ENCODE measurements around the gene PIK3R4. TPM values are rescaled to one million over a fixed set of nuclear protein-coding genes. Genes with fewer than 3 reads are reported as not detected.

PIK3R4 gene
- total RNA-seq, 1 experiment from 2014 or later, result 31.9 TPM

- Histone ChIP-seq H3K27me3 (replicated peaks; ENCODE audit: insufficient read depth, low read depth, low read length, poor library complexity) (no peaks in the 10 kb centered on the region), H3K4me1 (ENCODE audit: insufficient read depth, low read length, poor library complexity, severe bottlenecking) (no peaks in the 10 kb centered on the region), H3K4me3 (ENCODE audit: low read depth, low read length, poor library complexity, severe bottlenecking) (no peak overlapping the region), H3K36me3 (ENCODE audit: insufficient read depth, low read length, poor library complexity, severe bottlenecking) (peaks cover 10% of the 10 kb centered on the region), H3K27ac (ENCODE audit: low read depth, low read length, poor library complexity, severe bottlenecking) (no peak overlapping the region), H3K9me3 (ENCODE audit: low read depth, low read length, poor library complexity, severe bottlenecking) (no peaks in the 10 kb centered on the region)
- ChIA-PET POLR2A (ENCODE audit: low non-redundant PET) (no interaction called here), CTCF (no interaction called here)
- no peak for DNase-seq (ENCODE audit: low spot score)
- TF ChIP-seq CTCF (conservative IDR thresholded peaks at IDR 0.05; ENCODE audit: low read depth, low read length) (no peak), EZH2 (IDR thresholded peaks at IDR 0.05; ENCODE audit: borderline replicate concordance, low read depth, low read length, poor library complexity, severe bottlenecking) (no peak)
- intact Hi-C loops (cut with micrococcal nuclease; ENCODE audit: unreplicated experiment), result no loop called here
- BruUV-seq (replicated peaks), result no TSS peak
Observed at GRCh38 chr3:130712718-130713423, 33.8 kb downstream of the PIK3R4 start.

- TF ChIP-seq EZH2 (IDR thresholded peaks at IDR 0.05; ENCODE audit: borderline replicate concordance, low read depth, low read length, poor library complexity, severe bottlenecking), result no peak
- no peak for TF ChIP-seq CTCF (conservative IDR thresholded peaks at IDR 0.05; ENCODE audit: low read depth, low read length)
- no TSS peak for BruUV-seq (replicated peaks)
- H3K27me3 ChIP-seq (replicated peaks; ENCODE audit: insufficient read depth, low read depth, low read length, poor library complexity), result no peaks in the 10 kb centered on the region
- peaks cover 10% of the 10 kb centered on the region for H3K36me3 ChIP-seq (ENCODE audit: insufficient read depth, low read length, poor library complexity, severe bottlenecking)
- H3K27ac ChIP-seq (ENCODE audit: low read depth, low read length, poor library complexity, severe bottlenecking), result no peak overlapping the region
- H3K9me3 ChIP-seq (ENCODE audit: low read depth, low read length, poor library complexity, severe bottlenecking), result no peaks in the 10 kb centered on the region
- CTCF ChIA-PET, result interaction anchor here (0.7 kb wide), 1 partner anchor 436 kb away, joined by 3 read pairs; no protein-coding TSS in a partner anchor
- H3K4me3 ChIP-seq (ENCODE audit: low read depth, low read length, poor library complexity, severe bottlenecking), result no peak overlapping the region
- intact Hi-C loops (cut with micrococcal nuclease; ENCODE audit: unreplicated experiment), result no loop called here
- no peaks in the 10 kb centered on the region for H3K4me1 ChIP-seq (ENCODE audit: insufficient read depth, low read length, poor library complexity, severe bottlenecking)
- POLR2A ChIA-PET (ENCODE audit: low non-redundant PET), result no interaction called here
- no peak for DNase-seq (ENCODE audit: low spot score)
Observed at GRCh38 chr3:130711565-130712324, 34.9 kb downstream of the PIK3R4 start.

GRCh38 chr3:130709671-130710070, 37.0 kb downstream of the PIK3R4 start:
- intact Hi-C loops (cut with micrococcal nuclease; ENCODE audit: unreplicated experiment), result no loop called here
- ChIA-PET POLR2A (ENCODE audit: low non-redundant PET) (no interaction called here), CTCF (no interaction called here)
- H3K9me3 ChIP-seq (ENCODE audit: low read depth, low read length, poor library complexity, severe bottlenecking), result no peaks in the 10 kb centered on the region
- no peak for DNase-seq (ENCODE audit: low spot score)
- H3K4me3 ChIP-seq (ENCODE audit: low read depth, low read length, poor library complexity, severe bottlenecking), result no peak overlapping the region
- TF ChIP-seq CTCF (conservative IDR thresholded peaks at IDR 0.05; ENCODE audit: low read depth, low read length), result no peak
- no peak for TF ChIP-seq EZH2 (IDR thresholded peaks at IDR 0.05; ENCODE audit: borderline replicate concordance, low read depth, low read length, poor library complexity, severe bottlenecking)
- H3K36me3 ChIP-seq (ENCODE audit: insufficient read depth, low read length, poor library complexity, severe bottlenecking), result peaks cover 6% of the 10 kb centered on the region
- no peak overlapping the region for H3K27ac ChIP-seq (ENCODE audit: low read depth, low read length, poor library complexity, severe bottlenecking)
- no peaks in the 10 kb centered on the region for H3K27me3 ChIP-seq (replicated peaks; ENCODE audit: insufficient read depth, low read depth, low read length, poor library complexity)
- H3K4me1 ChIP-seq (ENCODE audit: insufficient read depth, low read length, poor library complexity, severe bottlenecking), result no peaks in the 10 kb centered on the region
- no TSS peak for BruUV-seq (replicated peaks)
